Jurkat, Clone E6-1 (cell line): ENCODE data around the gene RFC1.

Experiments
- DNase-seq: peaks from one replicate; pipeline ENCODE4 v3.0.0-alpha.2; 2011; ENCODE audit warnings: low read depth, low spot score
- H3K4me3 ChIP-seq: 2 replicates; pipeline ENCODE4 v1.5.1; 2011; ENCODE audit warnings: mild to moderate bottlenecking, low read length, control low read depth, moderate library complexity

RFC1 gene

DNA sequence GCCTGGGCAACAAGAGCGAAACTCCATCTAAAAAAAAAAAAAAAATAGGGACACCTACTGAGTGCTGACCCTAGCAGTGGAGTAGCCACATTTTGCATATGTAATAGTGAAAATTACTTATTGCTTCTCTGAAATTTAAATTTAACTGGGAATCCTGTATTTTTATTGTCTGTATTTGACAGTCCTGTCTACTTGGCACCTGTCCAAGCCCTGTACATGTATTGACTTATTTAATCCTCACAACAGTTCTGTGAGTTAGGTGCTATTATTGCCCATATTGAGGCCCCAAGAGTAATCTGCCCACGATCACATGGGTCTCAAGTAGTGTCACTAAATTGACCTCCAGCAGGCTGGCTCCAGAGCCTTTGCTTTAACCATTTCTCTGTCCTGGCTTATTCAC is 102.3 kb downstream of the RFC1 start:
- no peak for DNase-seq
- H3K4me3 ChIP-seq = no peak overlapping the region

DNA sequence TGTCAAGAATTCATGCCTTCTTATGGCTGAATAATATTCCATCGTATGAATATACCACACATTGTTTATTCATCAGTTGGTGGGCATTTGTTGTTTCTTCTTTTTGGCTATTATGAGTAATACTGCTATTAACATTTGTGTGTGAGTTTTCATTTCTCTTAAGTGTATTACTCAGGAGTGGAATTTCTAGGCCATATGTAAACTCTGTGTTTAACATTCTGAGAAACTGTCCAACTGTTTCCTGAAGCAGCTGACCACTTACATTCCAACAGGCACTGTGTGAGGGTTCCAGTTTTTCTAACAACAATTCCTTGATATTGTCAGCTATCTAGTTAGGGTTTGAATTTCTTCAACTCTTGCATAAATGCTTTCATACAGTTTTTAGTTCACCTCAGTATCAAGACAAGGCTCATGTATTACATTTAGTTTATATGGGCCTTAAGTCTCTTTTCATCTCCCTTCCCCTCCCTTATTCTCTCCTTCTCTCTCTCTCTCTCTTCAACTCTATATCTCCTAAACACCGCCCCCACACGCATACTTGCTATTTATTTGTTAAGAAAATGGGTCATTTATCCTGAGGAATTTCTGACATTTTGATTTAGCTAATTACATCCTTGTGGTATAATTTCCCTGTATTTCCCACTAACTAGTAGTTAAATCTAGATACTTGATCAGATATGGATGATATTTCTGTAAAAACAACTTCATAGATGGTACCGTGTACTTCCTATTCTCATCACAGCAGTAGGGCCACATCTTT is 106.4 kb downstream of the RFC1 start:
- H3K4me3 ChIP-seq = no peak overlapping the region

DNA sequence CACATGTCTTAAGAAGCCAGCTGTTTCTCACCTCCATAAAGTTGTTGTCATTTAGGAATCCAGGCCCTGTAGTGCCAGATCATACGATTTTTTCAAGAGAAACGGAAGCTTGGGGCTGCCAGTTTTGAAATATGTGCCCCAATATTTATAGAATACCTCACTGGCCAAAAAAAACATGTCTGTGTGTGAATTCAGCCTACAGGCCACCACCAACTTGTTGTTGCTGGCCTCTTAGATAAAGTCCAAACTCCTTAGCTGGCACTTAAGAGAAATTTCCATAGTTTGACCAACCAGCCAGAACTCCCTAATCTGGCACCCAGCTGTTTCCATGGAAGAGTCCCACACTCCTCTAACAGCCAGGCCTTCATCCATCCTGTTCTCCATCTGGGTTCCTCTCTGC is 109.7 kb downstream of the RFC1 start:
- no peak overlapping the region for H3K4me3 ChIP-seq
- no peak for DNase-seq

More for the DNA sequence above, 106.4 kb downstream of the RFC1 start:
- no peak for DNase-seq

DNA sequence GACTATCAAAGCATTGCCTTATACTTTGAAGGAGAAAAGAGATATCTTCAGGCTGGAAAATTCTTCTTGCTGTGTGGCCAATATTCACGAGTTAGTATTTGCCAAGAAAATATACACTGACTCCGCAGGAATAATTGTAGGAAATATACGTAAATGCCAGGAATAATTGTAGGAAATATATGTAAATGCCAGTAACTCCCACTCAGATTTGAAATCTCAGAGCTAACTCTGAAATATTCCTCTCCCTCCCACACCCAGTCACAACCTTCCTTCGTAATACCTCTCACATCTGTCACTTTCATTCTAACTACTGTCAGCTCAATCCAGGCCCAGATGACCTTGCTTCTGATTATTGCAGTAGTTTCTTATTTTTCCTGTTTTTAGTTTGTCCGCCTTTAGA is 110.3 kb downstream of the RFC1 start:
- H3K4me3 ChIP-seq = no peak overlapping the region
- no peak for DNase-seq

DNA sequence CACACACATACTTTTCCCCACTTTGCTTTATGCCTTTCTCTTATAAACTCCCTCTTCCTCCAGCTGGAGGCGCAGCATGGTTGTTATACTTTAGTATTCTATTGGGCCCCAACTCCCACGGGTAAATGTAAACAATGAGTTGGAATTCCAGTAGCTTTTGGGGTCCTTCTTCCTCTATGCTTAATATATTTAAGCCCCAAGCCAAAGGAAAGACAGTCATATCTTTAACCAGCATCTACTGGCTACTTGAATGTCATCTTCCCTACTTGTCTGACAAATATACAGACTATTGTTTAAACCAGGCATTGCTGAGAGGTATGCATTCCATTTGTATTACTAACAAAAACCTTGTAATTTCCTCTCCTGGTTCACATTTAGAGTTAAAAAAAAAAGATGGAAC is 110.9 kb downstream of the RFC1 start:
- no peak for DNase-seq
- no peak overlapping the region for H3K4me3 ChIP-seq

DNA sequence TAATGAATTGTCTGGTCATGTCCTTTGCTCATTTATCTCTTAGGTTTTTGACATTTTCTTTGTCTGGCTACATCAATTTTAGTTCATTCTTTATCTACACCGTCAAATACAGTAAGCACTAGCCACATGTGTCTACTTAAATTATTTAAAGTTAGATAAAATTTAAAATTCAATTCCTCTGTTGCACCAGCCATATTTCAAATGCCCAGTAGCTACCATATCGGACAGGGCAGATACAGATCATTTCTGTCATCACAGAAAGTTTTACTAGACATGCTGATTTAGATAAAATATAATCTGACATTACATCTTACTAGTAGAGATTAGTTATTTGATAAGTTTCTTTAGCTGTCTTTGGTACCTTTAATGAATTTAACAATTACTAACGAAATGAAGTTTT is 122.7 kb downstream of the RFC1 start:
- H3K4me3 ChIP-seq = no peak overlapping the region
- no peak for DNase-seq
